A204.1 (cell line): Measurements from ENCODE around the gene CD36.

Experiments used
- FAIRE-seq: peaks from 2 replicates; lab custom pipeline; 2012; peaks lifted over from hg19 to GRCh38; lab: Jason Lieb, UNC

Gene CD36

DNA sequence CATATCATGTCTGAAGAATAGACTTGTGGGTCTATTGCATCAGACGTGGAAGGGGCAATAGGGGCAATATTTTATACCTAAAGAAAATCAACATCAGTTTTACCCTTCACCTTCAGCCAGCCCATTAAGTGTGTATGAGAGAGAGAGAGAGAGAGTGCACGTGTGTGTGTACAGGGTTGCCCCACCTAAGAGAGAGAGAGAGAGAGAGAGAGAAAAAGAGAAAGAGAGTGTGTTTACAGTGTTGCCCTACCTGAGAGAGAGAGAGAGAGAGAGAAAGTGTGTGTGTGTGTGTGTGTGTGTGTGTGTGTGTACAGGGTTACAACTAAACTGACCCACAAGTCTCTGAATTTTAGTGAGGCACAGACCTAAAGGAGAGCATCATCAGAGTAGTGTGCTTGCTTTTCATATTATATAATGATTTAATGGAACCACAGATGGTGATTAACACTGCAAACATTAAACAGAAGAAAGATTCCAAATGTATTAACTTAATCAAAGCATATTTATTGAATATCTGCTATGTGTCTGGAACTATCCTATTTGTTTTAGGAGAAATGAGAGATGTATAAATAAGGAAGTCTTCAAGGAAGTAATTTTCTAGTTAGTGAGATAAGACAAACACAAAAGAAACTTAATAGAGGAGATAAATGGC lies 66.8 kb downstream of the CD36 start:
- FAIRE-seq = no peak

- FAIRE-seq = no peak
Measured at GRCh38 chr7:80707318-80707717, 68.9 kb downstream of the CD36 start.

DNA sequence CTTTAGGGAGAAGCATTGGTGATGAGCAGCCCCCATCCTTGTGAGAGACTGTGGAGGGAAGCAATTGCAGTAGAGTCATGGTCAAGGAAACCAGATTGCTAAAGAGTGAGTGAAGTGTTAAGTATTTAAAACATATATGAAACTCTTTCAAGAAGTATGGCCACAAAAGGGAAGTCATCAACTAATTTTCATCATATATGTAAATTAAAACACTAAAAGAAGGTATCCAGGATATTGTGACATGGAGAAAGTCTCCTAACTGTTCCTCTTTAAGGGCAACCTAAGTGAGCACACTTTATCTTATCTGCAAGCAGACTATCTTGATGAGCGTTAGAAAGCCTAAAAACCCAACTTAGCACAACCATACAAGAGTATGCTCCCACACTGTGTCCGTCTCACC lies 69.7 kb downstream of the CD36 start:
- FAIRE-seq = no peak

DNA sequence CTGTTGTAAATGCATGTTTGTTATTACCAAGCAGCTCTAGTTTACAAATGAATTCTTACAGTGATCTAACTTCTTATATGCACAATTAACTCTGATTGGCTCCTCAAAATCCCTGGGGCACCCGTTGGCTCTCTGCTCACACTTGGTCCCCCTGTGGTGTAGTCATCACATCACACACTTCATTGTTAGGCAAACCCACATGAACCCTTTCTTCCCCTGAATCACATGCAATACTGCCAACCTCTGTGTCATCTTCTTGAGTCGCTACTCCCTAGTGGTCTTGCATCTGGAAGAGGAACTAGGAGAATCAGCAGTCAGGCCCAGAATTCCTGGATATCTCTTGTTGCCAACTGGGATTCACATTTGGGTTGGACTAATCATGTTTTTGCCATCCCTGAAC lies 73.1 kb downstream of the CD36 start:
- FAIRE-seq = no peak

- FAIRE-seq = no peak
Measured at GRCh38 chr7:80719261-80719660, 80.8 kb downstream of the CD36 start.

DNA sequence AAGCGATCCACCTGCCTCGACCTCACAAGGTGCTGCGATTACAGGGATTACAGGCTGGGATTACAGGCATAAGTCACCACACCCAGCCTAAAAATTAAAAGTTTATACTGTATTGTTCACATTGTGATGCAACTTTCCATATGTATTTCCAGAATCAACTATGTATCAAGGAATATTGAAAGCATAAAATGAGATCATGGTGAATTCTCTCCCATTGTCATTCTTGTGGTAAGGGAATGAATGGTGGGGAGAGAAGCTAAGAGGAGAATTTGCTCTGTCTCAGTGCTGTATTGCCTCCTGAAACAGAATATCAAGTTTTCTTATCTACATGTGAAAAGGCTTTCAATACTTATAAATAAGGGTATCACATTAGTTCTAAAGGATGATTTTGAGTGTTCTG lies 81.7 kb downstream of the CD36 start:
- FAIRE-seq = no peak

- FAIRE-seq = no peak
Measured at GRCh38 chr7:80721883-80722615, 83.6 kb downstream of the CD36 start.

DNA sequence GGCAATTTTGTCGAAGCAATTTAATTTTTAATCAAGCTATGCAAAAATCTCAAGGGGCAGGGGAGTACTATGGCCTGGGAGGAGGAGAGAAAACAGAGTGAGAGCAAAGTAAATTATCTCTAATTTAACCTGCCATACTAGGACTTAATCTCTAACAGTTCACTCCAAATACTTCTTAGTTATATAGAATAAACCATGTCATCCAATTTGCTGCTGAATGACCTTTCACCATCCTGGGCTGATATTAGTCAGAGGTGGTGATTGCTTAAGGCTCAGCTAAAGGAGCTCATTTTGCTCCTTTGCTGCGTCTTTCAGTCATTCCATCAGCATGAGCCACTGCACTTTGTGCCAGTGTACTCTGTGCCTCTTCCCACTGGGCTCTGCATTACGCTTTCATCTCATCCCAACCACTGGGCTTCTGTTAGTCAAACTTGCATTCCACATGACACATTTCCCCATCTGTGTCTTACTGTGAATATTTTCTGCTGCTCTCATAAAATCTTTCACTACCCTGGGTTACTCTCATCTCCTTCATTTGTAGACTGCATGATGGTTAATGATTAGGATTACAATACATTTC lies 84.3 kb downstream of the CD36 start:
- no peak for FAIRE-seq

GRCh38 chr7:80724249-80724871 lies 85.9 kb downstream of the CD36 start:
- FAIRE-seq = no peak

DNA sequence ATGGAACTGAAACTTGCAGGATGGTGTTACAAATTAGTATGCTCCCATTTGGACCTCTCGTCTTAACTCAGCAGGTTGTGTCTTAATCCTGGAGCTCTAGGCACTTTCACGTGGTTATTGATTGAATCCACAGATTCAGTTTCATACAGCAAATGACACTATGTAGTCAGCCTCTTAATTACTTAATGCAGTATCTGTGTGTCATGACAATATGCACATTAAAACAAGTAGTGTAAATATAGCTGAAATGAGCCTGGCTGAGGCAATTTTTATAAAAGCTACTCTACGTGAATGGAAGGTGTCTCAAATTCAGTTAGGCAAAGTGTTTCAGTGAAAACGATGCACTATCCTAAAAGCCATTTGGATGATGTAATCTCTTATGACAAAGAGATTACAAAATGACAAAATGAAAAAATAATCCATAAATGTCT lies 86.8 kb downstream of the CD36 start:
- FAIRE-seq = no peak
